ENCODE measurements around the gene IL17REL. TPM values are rescaled to one million over a fixed set of nuclear protein-coding genes. Genes with fewer than 3 reads are reported as not detected.
"Not testable (repeated sequence)": the region's sequence is repeated elsewhere in the genome, so short reads cannot be mapped to it uniquely, and the experiment has no call there.

IL17REL gene
- polyA plus RNA-seq, 3 donors, result not detected

DNA sequence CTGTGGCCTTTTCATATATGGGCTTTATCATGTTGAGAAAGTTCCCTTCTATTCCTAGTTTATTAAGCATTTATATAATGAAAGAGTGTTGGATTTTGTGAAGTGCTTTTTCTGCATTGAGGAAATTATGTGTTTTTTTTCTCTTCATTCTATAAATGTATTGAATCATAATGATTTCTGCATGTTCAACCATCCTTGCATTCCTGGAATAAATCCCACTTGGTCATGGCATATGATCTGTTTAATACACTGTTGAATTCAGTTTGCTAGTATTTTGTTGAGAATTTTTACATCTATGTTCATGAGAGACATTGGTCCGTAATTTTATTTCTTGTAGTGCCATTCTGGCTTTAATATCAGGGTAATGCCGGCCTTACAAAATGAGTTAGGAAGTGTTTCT lies 26.2 kb downstream of the IL17REL start:
- H3K27ac ChIP-seq (ENCODE audit: low read depth in 1 of 2, low read length in 2 of 2), result no peak overlapping the region
- TF ChIP-seq, protein P1, sequence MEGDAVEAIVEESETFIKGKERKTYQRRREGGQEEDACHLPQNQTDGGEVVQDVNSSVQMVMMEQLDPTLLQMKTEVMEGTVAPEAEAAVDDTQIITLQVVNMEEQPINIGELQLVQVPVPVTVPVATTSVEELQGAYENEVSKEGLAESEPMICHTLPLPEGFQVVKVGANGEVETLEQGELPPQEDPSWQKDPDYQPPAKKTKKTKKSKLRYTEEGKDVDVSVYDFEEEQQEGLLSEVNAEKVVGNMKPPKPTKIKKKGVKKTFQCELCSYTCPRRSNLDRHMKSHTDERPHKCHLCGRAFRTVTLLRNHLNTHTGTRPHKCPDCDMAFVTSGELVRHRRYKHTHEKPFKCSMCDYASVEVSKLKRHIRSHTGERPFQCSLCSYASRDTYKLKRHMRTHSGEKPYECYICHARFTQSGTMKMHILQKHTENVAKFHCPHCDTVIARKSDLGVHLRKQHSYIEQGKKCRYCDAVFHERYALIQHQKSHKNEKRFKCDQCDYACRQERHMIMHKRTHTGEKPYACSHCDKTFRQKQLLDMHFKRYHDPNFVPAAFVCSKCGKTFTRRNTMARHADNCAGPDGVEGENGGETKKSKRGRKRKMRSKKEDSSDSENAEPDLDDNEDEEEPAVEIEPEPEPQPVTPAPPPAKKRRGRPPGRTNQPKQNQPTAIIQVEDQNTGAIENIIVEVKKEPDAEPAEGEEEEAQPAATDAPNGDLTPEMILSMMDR (IDR thresholded peaks at IDR 0.05), result no peak
- peaks cover 17 to 33% of the 10 kb centered on the region in 2 donors for H3K9me3 ChIP-seq (replicated peaks in 1 of 2; ENCODE audit: control insufficient read depth in 1 of 2, insufficient read depth in 1 of 2, low read length in 2 of 2)
- intact Hi-C loops (cut with micrococcal nuclease), result no loop called here
- WGBS (ENCODE audit: insufficient coverage), result no CpG with 5 or more reads among the region's 2 CpGs
- Mint-ChIP-seq H3K27ac (no peak overlapping the region), H3K27me3 (ENCODE audit: low read depth in 3 of 3) (peaks cover 32 to 61% (median 49%) of the 10 kb centered on the region in 3 donors), H3K4me1 (no peaks in the 10 kb centered on the region), H3K4me3 (peak overlapping the region in 1 of 2 donors; percentile 44), H3K9me3 (peaks cover 25 to 79% (median 68%) of the 10 kb centered on the region in 7 donors), H3K36me3 (peaks cover 0 to 9% of the 10 kb centered on the region in 2 donors)
- no peaks in the 10 kb centered on the region for H4K20me1 ChIP-seq (ENCODE audit: insufficient read depth, low read length)
- no peak overlapping the region for H3K9ac ChIP-seq (ENCODE audit: insufficient read depth, low read length, poor library complexity, severe bottlenecking)
- H3K36me3 ChIP-seq (replicated peaks in 1 of 2; ENCODE audit: control insufficient read depth in 1 of 2, insufficient read depth in 2 of 2, low read length in 2 of 2), result no peaks in the 10 kb centered on the region
- no peak overlapping the region for H3K4me2 ChIP-seq (replicated peaks; ENCODE audit: extremely low read depth, low read length, poor library complexity, severe bottlenecking)
- no peak for DNase-seq
- H3K79me2 ChIP-seq (ENCODE audit: insufficient read depth, low read length), result no peaks in the 10 kb centered on the region
- no peak overlapping the region for H3K4me3 ChIP-seq (replicated peaks in 1 of 3; ENCODE audit: low read depth in 2 of 3, low read length in 3 of 3)
- H3K27me3 ChIP-seq (ENCODE audit: control insufficient read depth in 2 of 2, insufficient read depth in 2 of 2, low read length in 2 of 2), result peaks cover 23 to 47% of the 10 kb centered on the region in 2 donors
- no peak overlapping the region for H2AFZ ChIP-seq (ENCODE audit: insufficient read depth, low read depth, low read length, poor library complexity, severe bottlenecking)
- H3K4me1 ChIP-seq (ENCODE audit: control insufficient read depth in 1 of 2, insufficient read depth in 2 of 2, low read length in 2 of 2), result no peaks in the 10 kb centered on the region

DNA sequence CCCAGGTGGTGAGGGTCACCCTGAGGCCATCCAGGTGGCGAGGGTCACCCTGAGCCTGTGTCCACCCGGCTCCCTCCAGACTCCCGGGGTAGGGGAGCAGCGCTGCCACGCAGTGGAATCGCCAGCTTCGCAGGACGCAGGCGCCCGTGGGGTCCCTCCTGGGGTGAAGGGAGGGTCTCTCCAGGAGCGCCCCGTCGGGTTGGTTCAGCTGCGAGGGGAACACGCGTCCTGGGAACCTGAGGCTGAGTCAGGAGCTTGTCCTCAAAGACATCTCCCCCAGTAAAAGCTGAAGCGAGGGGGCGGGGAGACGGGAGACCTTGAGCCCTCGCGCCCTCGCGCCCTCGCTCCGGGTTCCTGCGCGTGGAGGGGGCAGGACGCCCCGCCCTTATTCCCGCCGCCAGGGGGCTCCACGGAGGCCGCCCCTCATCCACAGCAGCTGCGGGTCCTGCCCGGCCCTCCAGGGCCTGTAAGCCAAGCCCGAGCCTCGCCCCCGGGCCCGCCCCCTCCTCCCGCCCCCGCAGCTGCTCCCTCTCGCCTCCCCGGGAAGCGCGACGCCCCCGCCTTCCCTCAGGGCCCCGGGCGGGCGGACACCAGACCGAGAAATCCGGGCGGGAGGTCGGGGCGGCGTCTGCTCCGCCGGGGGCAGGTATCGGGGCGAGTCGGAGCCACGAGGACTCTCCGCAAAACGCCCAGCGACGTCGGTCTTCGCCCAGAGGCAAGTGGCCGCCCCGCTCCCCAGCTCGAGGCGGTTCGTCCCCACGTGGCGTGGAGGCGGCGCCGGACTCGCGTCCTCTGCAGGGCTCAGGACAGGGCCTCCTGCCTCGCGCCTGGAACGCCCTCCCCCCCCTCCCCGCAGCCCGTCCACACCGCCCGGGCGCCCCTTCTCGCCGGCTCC lies 29.2 kb downstream of the IL17REL start:
- Histone ChIP-seq H3K9ac (ENCODE audit: insufficient read depth, low read length, poor library complexity, severe bottlenecking) (no peak overlapping the region), H2AFZ (ENCODE audit: insufficient read depth, low read depth, low read length, poor library complexity, severe bottlenecking) (no peak overlapping the region), H4K20me1 (ENCODE audit: insufficient read depth, low read length) (no peaks in the 10 kb centered on the region), H3K27ac (ENCODE audit: low read depth in 1 of 2, low read length in 2 of 2) (no peak overlapping the region), H3K4me2 (replicated peaks; ENCODE audit: extremely low read depth, low read length, poor library complexity, severe bottlenecking) (no peak overlapping the region), H3K79me2 (ENCODE audit: insufficient read depth, low read length) (no peaks in the 10 kb centered on the region), H3K4me1 (ENCODE audit: control insufficient read depth in 1 of 2, insufficient read depth in 2 of 2, low read length in 2 of 2) (no peaks in the 10 kb centered on the region), H3K27me3 (ENCODE audit: control insufficient read depth in 2 of 2, insufficient read depth in 2 of 2, low read length in 2 of 2) (peaks cover 23 to 48% of the 10 kb centered on the region in 2 donors), H3K9me3 (replicated peaks in 1 of 2; ENCODE audit: control insufficient read depth in 1 of 2, insufficient read depth in 1 of 2, low read length in 2 of 2) (peaks cover 6 to 22% of the 10 kb centered on the region in 2 donors), H3K4me3 (replicated peaks in 1 of 3; ENCODE audit: low read depth in 2 of 3, low read length in 3 of 3) (no peak overlapping the region), H3K36me3 (replicated peaks in 1 of 2; ENCODE audit: control insufficient read depth in 1 of 2, insufficient read depth in 2 of 2, low read length in 2 of 2) (no peaks in the 10 kb centered on the region)
- peaks cover 34 to 52% (median 50%) of the 10 kb centered on the region in 3 donors for H3K27me3 Mint-ChIP-seq (ENCODE audit: low read depth in 3 of 3)
- no peak overlapping the region for H3K4me3 Mint-ChIP-seq
- H3K9me3 Mint-ChIP-seq, result peaks cover 22 to 67% (median 60%) of the 10 kb centered on the region in 7 donors
- peaks cover 4 to 6% of the 10 kb centered on the region in 2 donors for H3K36me3 Mint-ChIP-seq
- WGBS (ENCODE audit: insufficient coverage), result 12% methylated on average over 73 of the region's 90 CpGs
- TF ChIP-seq, protein P1 (IDR thresholded peaks at IDR 0.05), result peak; percentile 55
- peaks cover 3% of the 10 kb centered on the region for H3K4me1 Mint-ChIP-seq
- H3K27ac Mint-ChIP-seq, result no peak overlapping the region
- intact Hi-C loops (cut with micrococcal nuclease), result no loop called here
- DNase-seq, result peak in 1 of 3 donors; percentile 48

DNA sequence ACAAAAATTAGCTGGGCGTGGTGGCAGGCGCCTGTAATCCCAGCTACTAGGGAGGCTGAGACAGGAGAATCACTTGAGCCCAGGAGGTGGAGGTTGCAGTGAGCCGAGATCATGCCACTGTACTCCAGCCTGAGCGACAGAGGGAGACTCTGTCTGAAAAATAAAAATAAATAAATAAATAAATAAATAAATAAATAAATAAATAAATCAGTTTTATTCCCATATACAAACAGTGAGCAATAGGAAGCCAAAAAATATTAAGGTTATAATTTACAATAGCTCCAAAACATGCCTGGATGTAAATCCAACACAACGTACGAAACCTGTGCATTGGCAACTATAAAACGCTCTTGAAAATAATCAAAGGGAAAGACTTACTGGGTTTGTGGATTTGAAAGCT lies 30.8 kb downstream of the IL17REL start:
- Mint-ChIP-seq H3K27me3 (ENCODE audit: low read depth in 3 of 3) (peaks cover 34 to 49% (median 43%) of the 10 kb centered on the region in 3 donors), H3K9me3 (peaks cover 22 to 57% (median 50%) of the 10 kb centered on the region in 7 donors)
- H3K4me2 ChIP-seq (replicated peaks; ENCODE audit: extremely low read depth, low read length, poor library complexity, severe bottlenecking); H3K79me2 ChIP-seq (ENCODE audit: insufficient read depth, low read length); H3K27ac ChIP-seq (ENCODE audit: low read depth in 1 of 2, low read length in 2 of 2); H3K36me3 Mint-ChIP-seq; H4K20me1 ChIP-seq (ENCODE audit: insufficient read depth, low read length); DNase-seq; H3K4me1 ChIP-seq (ENCODE audit: control insufficient read depth in 1 of 2, insufficient read depth in 2 of 2, low read length in 2 of 2); H3K4me3 ChIP-seq (replicated peaks in 1 of 3; ENCODE audit: low read depth in 2 of 3, low read length in 3 of 3); H3K4me1 Mint-ChIP-seq; H2AFZ ChIP-seq (ENCODE audit: insufficient read depth, low read depth, low read length, poor library complexity, severe bottlenecking); H3K27ac Mint-ChIP-seq; intact Hi-C loops (cut with micrococcal nuclease); H3K9ac ChIP-seq (ENCODE audit: insufficient read depth, low read length, poor library complexity, severe bottlenecking); H3K4me3 Mint-ChIP-seq; H3K36me3 ChIP-seq (replicated peaks in 1 of 2; ENCODE audit: control insufficient read depth in 1 of 2, insufficient read depth in 2 of 2, low read length in 2 of 2): not testable (repeated sequence)
- Histone ChIP-seq H3K27me3 (ENCODE audit: control insufficient read depth in 2 of 2, insufficient read depth in 2 of 2, low read length in 2 of 2) (peaks cover 23 to 51% of the 10 kb centered on the region in 2 donors), H3K9me3 (replicated peaks in 1 of 2; ENCODE audit: control insufficient read depth in 1 of 2, insufficient read depth in 1 of 2, low read length in 2 of 2) (peaks cover 5 to 21% of the 10 kb centered on the region in 2 donors)
- WGBS (ENCODE audit: insufficient coverage), result no CpG with 5 or more reads among the region's 7 CpGs

All from CD14-positive monocyte (primary cell).